Sciatic nerve (tissue), 2 donors: Measurements from ENCODE around the gene HEPN1. TPM values are rescaled to one million over a fixed set of nuclear protein-coding genes. Genes with fewer than 3 reads are reported as not detected.

ENCODE experiments used
- ATAC-seq: fragments of 200-7000 bp; cut with Tn5 transposase; one replicate; pipeline ENCODE4 v1.9.1; 2020; ENCODE audit warnings: mild to moderate bottlenecking, moderate library complexity
- DNase-seq: peaks from one replicate; pipeline ENCODE4 v3.0.0-alpha.2; 2020; ENCODE audit warnings: low spot score
- intact Hi-C: fragments of 100-400 bp; cut with DNase I; formaldehyde crosslinking; loops from one replicate; pipeline ENCODE4 v1.14.2; 2022
- total RNA-seq: library from RNA; stranded (reverse); fragmentation: NEBNext Ultra II Directional; extraction: Animal tissue kit (Norgen Biotek cat#: 25700); gene quantifications from one replicate; pipeline ENCODE4 v1.2.1, GENCODE V29; 2021
- donor health status: DM: no; HTN: no; CAD: no.
- donor health status: DM: no; HTN: no; CAD: no.

Gene HEPN1
- not detected for total RNA-seq

DNA sequence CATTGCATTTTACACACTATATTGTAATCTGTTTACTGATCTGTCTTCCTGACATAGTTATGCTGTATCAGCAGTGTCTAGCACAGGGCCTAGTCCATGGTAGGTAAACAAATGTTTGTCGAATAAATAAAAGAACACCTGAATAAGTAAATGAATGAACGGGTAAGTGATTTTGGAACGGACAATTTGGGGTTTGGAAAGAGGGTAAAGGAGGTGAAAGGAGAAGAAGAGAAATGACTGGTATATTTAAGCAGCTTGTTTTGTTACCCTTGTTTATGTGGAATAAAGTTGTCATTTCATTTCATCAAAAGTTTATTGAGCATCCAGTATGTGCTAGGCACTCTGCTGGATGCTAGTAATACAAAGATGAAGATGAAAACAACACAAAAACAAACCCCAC is at the start of gene HEPN1:
Gene HEPN1, plus strand, starts transcription at position 301 of the 400 bp plus-strand sequence.
- ATAC-seq = no peak

DNA sequence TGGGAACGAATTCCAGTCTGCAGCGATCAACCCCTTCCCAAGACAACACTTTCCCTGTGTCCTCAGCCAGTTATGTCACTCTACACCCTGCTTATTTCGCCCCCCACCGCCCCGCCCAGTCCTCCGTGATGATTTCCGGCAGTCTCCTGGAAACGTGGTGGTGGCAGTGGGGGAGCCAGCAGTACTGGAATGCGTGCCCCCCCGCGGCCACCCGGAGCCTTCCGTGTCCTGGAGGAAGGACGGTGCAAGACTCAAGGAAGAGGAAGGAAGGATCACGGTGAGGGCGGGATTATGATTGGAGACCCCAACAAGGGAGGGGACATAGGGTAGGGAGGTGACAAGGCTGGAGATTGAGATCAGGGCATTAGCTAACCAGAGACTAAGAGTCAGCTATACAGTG is 49.7 kb upstream of the HEPN1 start:
- ATAC-seq (no peak), DNase-seq (peak; percentile 49)
- intact Hi-C loops = loop anchor here (10.0 kb wide), 1 partner anchor 195 kb away; the partner anchor contains the start of genes SIAE and SPA17

More for the DNA sequence above, at the start of gene HEPN1:
- no peak for DNase-seq
- intact Hi-C loops = no loop called here

DNA sequence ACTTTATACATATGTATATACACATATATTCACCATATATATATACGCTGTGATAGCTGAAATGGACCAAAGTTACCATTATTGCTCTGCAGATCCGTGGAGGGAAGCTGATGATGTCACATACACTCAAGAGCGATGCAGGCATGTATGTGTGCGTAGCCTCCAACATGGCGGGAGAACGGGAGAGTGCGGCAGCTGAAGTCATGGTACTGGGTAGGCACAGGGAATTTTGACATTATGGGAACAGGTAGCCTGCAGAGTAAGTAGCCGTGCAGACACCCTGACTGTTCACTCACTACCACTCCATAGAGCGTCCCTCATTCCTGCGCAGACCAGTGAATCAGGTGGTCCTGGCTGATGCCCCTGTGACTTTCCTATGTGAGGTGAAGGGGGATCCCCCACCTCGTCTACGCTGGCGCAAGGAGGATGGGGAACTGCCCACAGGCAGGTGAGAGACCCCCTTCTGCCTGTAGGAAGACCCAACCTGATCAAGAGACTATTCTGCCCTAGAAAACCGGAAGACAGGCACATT is 49.1 kb upstream of the HEPN1 start:
- ATAC-seq = no peak
- intact Hi-C loops = loop anchor here (10.0 kb wide), 1 partner anchor 195 kb away; the partner anchor contains the start of genes SIAE and SPA17
- no peak for DNase-seq

DNA sequence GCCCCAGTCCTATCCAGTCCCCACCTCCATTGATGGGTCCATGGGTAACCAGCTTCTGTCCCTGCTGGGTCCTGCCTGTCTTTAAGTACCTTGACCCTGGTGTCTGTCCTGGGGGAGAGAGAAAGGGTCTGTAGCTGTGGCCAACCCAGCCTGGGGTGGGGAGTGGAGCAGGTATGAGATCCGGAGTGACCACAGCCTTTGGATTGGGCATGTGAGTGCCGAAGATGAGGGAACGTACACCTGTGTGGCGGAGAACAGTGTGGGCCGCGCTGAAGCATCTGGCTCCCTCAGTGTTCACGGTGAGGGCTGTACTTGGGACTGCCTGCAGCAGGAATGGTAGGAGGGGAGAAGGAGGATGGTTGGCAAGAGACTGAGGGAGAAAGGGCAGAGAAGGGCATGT is 48.6 kb upstream of the HEPN1 start:
- intact Hi-C loops = no loop called here
- no peak for ATAC-seq

DNA sequence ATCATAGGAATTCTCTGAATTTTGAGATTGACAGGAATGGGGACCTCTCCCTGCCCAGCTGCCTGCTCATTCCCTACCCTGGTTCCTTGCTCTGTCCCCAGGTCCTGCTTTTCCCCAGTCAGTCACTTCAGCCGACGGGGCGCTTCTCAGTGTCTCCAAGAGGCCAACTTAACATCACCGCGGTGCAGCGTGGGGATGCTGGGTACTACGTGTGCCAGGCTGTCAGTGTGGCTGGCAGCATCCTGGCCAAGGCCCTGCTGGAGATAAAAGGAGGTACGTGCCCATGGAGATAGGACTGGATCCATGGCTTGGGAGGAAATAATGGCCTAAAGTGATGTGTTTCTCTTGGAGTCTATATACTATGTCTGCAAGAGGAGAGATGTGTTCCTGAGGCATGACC is 46.8 kb upstream of the HEPN1 start:
- no peak for ATAC-seq
- intact Hi-C loops = no loop called here
- DNase-seq = peak; percentile 40

More for the DNA sequence above, 48.6 kb upstream of the HEPN1 start:
- no peak for DNase-seq

DNA sequence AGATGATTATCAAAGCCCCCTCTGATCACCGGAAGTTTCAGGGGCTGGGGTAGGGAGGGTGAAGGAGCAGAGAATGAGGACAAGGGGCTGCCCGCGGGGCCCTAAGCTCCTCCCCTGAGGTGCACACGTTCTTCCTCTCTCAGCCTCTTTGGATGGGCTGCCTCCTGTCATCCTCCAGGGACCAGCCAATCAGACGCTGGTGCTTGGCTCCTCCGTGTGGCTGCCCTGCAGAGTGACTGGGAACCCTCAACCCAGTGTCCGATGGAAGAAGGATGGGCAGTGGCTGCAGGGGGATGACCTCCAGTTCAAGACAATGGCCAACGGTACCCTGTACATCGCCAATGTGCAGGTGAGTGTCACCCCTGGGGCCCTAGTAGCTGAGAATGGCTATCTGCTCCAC is 46.3 kb upstream of the HEPN1 start:
- DNase-seq (no peak), ATAC-seq (no peak)
- intact Hi-C loops = no loop called here

DNA sequence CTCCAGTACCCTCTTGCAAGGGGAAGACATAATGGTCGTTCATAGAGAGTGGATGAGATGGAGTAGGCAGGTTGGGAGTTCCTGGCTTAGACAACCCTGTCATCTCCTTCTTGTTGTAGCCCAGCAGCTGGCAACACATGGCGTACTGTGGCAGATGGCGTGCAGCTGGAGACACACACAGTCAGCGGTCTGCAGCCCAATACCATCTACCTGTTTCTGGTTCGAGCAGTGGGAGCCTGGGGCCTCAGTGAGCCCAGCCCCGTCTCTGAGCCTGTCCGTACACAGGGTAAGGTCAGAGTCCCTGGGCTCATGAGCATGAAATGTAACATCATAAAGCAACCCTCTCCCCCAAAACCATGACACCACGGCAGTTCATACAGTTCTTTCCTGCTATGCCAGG is 45.1 kb upstream of the HEPN1 start:
- intact Hi-C loops = no loop called here
- ATAC-seq (no peak), DNase-seq (peak; percentile 50)

DNA sequence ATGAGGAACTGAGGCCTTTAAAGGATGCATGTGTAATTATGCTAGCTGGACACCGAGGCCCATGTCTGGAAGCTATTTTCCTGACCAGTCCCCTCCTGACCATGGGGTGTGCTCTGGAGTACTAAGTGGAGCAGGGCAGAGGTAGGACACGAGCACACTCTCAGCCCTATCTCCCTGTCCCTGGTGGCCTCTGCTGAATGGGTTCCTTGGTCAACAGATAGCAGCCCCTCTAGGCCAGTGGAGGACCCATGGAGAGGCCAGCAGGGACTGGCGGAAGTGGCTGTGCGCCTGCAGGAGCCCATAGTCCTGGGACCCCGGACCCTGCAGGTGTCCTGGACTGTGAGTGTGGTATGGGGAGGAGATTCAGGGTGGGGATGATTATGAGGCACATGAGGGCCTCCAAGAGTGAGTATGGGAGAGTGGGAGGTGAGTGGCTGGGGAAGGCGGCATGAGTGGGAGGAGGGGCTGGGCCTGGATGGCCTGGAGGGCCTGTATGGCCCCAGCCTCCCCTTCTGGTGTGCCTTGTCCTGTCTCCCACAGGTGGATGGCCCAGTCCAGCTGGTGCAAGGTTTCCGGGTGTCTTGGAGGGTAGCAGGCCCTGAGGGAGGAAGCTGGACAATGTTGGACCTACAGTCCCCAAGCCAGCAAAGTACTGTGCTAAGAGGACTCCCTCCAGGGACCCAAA is 44.3 kb upstream of the HEPN1 start:
- intact Hi-C loops = no loop called here
- ATAC-seq (no peak), DNase-seq (no peak)

DNA sequence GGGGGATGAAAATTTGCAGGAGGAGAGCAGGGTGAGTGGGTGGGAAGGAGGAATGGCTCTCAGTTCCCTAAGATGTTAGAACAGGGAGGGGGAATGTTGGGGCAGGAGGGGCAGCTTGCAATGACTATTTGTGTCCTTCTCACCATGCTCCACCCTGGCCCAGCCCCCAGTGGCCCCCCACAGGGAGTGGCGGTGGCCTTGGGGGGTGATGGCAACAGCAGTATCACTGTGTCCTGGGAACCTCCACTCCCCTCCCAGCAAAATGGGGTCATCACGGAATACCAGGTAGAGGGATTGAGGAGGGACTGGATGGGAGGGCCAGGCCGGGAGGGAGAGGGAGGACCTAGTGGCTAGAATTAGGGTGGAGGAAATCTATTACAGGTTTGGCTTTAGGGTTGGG is 43.6 kb upstream of the HEPN1 start:
- ATAC-seq = no peak
- DNase-seq = no peak
- intact Hi-C loops = no loop called here

DNA sequence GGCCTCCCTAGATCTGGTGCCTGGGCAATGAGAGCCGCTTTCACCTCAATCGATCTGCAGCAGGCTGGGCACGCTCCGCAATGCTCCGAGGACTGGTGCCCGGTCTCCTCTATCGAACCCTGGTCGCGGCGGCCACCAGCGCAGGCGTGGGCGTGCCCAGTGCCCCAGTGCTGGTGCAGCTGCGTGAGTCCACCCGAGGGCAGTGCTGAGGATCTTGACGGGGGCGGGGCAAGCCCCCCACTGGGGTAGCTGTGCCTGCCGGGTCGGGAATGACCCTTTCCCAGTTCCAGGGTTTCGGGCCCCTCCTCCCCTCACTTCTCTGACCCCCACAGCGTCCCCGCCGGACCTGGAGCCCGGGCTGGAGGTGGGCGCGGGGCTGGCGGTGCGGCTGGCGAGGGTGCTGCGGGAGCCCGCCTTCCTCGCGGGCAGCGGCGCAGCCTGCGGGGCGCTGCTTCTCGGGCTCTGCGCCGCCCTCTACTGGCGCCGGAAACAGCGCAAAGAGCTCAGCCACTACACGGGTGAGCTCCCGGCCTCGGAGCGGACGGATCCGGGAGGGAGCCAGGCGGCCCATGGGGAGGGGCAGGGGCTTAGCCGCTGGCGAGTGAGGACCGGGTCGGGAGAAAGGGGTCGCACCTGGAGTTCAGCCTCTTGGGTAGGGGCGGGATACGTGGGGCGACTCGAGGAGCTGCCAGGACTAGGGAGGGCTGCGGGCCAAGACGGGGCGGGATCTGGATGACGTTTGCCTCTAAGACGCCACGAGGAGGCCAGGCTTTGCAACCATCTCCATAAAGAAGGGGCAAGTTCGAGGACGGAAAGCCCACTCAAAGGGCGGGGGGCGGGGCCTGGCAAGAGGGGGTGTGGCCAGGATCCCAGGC is 42.9 kb upstream of the HEPN1 start:
- intact Hi-C loops = no loop called here
- ATAC-seq = peak; percentile 94
- peak; percentile 93 for DNase-seq

DNA sequence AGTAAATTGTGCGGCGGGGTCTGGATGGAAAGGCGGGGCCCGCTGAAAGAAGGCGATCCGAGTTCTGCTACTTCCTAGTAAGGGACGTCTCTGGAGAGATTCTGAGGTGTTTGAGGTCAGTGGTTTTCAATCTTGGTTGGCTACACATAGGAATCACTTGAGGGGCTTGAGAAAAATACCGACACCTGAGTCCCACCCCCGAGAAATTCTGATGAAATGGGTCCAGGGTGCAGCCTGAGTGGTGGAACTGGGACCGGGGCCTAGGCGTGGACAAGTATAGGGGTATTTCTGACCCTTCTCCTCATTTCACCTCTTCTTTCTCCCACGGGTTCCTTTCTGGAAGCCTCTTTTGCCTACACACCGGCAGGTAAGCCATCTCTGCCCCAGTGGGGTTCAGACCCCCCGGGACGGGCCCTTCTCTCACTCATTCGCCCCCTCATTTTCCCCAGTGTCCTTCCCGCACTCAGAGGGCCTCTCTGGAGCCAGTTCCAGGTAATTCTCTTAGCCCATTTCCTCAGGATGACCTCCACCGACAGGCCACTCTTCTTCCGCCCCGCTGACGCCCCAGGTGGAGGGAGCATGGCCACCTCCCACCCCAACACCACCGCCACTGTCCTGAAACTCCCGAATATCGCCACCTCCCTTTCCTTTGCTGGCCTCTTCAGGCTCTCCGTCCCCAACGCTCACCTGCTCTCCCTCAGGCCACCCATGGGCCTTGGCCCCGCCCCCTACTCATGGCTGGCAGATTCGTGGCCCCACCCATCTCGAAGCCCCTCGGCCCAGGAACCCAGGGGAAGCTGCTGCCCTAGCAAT is 42.0 kb upstream of the HEPN1 start:
- ATAC-seq (peak; percentile 2), DNase-seq (no peak)
- intact Hi-C loops = no loop called here

DNA sequence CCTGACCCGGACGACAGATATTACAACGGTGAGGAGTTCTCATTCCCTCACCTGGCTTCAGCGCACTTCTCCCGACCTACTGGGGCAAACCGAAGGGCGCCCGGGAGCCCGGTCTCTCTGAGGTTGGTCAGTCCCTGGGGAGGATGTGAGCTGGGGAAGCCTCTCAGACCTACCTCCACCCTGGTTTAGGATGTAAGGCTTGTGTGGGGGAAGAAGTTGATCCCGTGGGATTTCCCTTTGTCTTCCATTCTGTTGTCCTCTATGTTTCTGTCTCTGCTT is 41.5 kb upstream of the HEPN1 start:
- intact Hi-C loops = no loop called here
- no peak for ATAC-seq
- DNase-seq = no peak

DNA sequence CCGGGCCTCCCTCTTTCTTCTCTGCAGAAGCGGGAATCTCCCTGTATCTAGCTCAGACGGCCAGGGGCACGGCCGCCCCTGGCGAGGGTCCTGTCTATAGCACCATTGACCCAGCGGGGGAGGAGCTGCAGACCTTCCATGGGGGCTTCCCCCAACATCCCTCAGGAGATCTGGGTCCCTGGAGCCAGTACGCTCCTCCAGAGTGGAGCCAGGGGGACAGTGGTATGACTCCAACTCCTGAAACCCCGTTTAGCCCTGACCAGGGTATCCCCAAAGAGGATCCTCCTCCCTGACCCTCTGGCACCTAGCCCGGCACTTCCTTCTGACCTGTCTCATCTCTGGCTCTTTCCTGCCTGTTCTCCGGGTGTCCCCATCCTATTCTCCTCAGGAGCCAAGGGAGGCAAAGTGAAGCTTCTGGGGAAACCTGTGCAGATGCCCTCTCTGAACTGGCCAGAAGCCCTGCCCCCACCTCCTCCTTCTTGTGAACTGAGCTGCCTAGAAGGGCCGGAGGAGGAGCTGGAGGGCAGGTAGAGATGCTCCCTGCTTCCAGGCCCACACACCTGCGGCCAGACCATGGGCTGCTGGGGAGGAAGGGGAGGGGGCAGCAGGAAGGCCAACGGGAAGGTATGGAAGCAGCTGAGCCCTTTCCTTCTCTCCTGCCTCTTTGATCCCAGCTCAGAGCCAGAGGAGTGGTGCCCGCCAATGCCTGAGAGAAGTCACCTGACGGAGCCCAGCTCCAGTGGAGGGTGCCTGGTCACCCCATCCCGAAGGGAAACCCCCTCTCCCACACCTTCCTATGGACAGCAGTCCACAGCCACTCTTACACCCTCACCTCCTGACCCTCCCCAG is 40.9 kb upstream of the HEPN1 start:
- intact Hi-C loops = no loop called here
- no peak for DNase-seq

DNA sequence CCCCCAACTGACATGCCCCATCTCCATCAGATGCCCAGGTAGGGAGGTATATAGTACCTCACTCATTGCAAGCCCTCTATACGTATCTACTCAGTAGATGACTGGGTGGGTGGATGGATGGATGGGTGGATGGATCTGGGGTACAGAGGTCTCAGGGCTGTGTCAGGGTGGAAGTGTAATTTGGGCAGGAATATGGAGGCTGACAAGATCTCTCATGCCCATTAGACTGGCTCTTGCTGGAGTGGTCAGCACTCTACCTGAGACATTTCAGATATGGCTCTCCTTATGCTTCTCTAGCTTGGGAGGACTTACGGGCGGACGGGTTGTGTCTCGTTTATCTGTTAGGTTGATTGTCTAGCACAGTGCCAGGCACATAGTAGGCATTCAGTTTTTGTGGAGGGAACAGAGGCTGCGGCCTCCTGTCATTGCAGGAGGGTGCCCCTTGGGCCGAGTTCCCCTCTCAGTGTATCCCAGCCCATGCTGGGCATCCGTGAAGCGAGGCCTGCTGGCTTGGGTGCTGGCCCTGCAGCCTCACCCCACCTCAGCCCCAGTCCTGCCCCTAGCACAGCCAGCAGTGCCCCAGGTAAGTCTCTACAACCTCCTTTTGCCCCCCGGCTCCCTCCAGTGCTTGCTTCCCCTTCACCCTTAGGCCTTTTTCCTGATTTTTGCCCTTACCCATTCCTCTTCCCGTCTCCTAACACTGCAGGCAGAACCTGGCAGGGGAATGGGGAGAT is 40.1 kb upstream of the HEPN1 start:
- DNase-seq (no peak), ATAC-seq (no peak)
- intact Hi-C loops = no loop called here

More for the DNA sequence above, 40.9 kb upstream of the HEPN1 start:
- no peak for ATAC-seq

DNA sequence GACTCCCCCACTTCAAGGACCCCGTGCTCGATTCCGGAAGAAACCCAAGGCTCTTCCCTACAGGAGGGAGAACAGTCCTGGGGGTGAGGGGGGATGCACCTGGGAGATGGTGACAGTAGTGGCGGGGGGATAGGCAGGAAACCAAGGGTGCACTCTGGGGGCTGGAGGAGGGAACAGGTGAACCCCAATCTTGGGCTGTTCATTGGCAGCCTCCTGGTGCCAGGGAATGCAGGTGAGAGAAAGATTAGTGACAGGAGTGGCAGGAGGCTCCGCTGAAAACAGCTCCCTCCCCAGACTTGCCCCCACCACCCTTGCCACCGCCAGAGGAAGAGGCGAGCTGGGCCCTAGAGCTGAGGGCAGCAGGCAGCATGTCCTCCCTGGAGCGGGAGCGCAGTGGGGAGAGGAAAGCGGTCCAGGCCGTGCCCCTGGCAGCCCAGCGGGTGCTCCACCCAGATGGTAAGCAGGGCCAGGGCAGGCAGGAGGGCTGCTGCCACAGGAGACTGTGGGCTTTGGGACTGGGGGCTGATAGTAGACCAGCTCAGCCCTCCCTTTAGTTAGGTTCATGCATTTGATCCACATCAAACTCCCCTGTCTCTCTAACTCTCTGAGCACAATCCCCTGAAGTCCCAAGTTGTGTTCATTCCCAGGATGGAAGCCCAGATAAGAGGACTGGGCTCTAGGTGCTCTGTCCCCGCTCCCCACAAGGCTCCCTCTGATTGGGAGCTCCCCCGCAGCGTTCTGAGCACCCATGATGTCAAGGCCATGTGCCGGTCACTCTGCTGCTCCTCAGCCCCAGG is 39.4 kb upstream of the HEPN1 start:
- ATAC-seq (no peak), DNase-seq (no peak)
- intact Hi-C loops = no loop called here

DNA sequence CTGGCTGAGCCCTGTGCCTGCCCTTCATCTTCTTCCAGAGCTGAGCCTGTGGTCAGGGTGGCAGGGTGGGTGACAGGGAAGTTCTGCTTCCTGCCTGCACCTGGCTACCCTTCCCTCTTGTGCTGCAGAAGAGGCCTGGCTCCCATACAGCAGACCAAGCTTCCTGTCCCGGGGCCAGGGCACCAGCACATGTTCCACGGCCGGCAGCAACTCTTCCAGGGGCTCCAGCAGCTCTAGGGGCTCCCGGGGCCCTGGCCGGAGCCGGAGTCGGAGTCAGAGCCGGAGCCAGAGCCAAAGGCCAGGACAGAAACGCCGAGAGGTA is 38.8 kb upstream of the HEPN1 start:
- intact Hi-C loops = no loop called here
- no peak for ATAC-seq
- DNase-seq = no peak

DNA sequence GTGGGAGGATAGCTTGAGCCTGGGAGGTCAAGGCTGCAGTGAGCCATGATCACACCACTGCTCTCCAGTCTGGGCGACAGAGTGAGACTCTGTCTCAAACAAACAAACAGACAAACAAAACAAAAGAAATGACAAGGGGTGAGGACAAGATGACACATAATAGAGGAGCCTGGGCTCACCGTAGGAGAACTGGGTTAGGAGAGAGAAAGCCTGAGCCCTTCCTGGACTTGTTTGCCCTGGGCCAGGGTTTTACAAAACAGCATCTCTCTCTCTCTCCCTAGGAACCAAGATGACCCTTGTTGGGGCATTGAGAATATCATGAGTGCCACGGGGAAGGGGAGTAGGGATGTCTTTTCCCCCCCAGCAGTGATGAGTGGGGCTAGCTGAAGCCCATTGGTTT is 38.1 kb upstream of the HEPN1 start:
- ATAC-seq (no peak), DNase-seq (no peak)
- intact Hi-C loops = no loop called here
